GM21360 (cell line): ENCODE results near the gene GDPD2.
"Not testable (repeated sequence)": the region's sequence is repeated elsewhere in the genome, so short reads cannot be mapped to it uniquely, and the experiment has no call there.

Experiments used
- ATAC-seq: cut with Tn5 transposase; IDR thresholded peaks from one replicate; pipeline ENCODE4 v1.9.1; 2021; ENCODE audit warnings: mild to moderate bottlenecking, moderate library complexity; ENCODE audit not compliant: unreplicated experiment

Gene GDPD2

DNA sequence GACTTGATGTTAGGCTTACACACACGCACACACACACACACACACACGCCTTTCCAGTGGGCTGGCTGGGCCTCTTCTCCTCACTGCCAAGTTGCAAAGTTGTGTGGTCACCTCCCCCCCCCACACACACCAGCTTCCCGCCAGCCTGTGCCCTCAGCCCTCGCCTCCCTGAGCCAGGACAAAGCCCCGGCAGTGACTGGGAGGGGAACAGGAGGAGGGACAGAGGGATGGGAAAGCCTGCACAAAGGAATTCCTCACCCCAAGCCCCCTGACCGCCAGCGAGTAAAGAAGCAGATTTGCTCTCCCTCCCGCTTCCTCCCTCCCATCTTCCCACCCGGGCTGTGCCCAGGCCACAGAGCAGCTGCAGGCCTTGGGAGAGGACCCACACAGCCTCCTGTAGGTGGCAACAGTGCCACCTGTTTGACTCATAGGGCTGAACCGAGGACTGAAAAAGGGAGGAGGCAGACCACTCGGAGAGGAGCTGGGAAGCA, at the start of gene GDPD2:
TSS of gene GDPD2 (plus strand) at position 464 of the 491 bp plus-strand sequence. CDS start 1,671 bp downstream, outside the sequence.
- ATAC-seq = no peak

GRCh38 chrX:70386235-70386634, 36.9 kb upstream of the GDPD2 start:
- ATAC-seq = no peak

DNA sequence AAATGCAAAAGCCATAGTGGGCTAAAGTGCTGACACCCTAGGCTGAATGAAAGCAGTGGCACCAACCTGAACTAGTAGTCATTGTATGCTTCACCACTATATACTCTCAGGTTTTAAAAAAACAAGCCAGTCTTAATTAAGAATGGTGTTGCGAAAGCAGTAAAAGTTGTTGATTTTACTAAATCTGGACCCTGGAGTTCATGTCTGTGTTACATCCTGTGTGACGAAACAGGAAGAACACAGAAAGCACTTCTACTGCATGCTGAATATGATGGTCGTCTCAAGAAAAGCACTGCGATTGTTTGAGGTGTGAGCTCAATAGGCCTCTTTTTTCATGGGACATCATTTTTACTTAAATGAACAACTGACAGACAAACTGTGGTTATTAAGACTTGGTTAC, 24.2 kb upstream of the GDPD2 start:
- no peak for ATAC-seq

GRCh38 chrX:70400181-70400580, 22.9 kb upstream of the GDPD2 start:
- not testable (repeated sequence) for ATAC-seq

DNA sequence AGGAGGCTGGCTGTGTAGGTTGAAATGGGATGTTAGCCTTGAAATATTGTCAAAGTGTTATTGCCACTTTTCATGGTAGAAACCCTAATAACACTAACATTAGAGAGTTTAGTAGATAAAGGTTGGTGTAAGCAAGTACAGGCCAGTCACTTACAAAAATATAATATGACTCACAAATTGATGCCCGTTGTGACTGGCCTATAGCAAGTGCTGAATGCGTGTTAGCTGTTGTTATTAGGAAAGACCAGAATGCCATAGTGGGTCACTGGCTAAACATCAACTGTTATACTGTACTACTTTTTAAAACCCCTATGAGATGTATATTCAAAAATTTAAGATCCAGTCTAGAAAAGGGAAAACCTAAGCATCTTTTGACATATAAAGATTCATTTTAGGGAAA, 20.4 kb upstream of the GDPD2 start:
- ATAC-seq = no peak

- ATAC-seq = no peak
Measured at GRCh38 chrX:70405003-70405402, 18.1 kb upstream of the GDPD2 start.

- ATAC-seq = no peak
Measured at GRCh38 chrX:70410921-70411320, 12.2 kb upstream of the GDPD2 start.

GRCh38 chrX:70411475-70411874, 11.6 kb upstream of the GDPD2 start:
- no peak for ATAC-seq

GRCh38 chrX:70421618-70422017, 1.5 kb upstream of the GDPD2 start:
- no peak for ATAC-seq

GRCh38 chrX:70423936-70424675, 992 bp downstream of the GDPD2 start:
- no peak for ATAC-seq

GRCh38 chrX:70424801-70425200, 1.7 kb downstream of the GDPD2 start:
- ATAC-seq = no peak

DNA sequence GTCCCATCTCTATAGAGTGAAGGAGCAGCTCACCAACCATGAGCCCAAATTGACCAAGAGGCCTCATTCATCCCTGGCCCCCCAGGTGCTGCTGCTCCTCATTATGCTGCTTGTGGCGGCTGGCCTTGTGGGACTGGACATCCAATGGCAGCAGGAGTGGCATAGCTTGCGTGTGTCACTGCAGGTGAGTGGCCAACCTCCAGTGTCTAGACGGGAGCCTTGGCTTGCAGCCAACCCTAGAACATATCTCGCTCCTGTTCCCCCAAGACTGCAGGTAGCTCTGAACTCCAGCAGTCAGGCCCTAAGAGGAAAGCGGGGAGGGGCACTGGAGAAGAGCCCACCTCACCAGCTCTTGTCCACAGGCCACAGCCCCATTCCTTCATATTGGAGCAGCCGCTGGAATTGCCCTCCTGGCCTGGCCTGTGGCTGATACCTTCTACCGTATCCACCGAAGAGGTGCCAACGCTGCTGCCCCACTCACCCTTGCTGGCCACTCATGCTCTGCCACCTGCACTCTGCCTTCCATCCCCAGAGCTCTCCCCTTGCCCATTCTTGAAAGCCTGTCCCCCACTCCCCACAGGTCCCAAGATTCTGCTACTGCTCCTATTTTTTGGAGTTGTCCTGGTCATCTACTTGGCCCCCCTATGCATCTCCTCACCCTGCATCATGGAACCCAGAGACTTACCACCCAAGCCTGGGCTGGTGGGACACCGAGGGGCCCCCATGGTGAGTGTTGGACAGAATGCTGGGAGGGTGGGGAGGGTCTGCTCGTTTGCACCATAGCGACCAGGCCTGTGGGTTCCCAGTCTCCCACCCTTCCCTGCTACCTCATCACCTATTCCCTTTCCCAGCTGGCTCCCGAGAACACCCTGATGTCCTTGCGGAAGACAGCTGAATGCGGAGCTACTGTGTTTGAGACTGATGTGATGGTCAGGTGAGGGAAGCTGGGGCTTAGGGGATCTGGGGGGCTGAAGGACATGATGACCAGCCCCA, 3.5 kb downstream of the GDPD2 start:
- no peak for ATAC-seq

GRCh38 chrX:70427365-70427764, 4.3 kb downstream of the GDPD2 start:
- ATAC-seq = no peak

- no peak for ATAC-seq
Measured at GRCh38 chrX:70429759-70430158, 6.6 kb downstream of the GDPD2 start.

- ATAC-seq = no peak
Measured at GRCh38 chrX:70432936-70433847, 10.1 kb downstream of the GDPD2 start.

DNA sequence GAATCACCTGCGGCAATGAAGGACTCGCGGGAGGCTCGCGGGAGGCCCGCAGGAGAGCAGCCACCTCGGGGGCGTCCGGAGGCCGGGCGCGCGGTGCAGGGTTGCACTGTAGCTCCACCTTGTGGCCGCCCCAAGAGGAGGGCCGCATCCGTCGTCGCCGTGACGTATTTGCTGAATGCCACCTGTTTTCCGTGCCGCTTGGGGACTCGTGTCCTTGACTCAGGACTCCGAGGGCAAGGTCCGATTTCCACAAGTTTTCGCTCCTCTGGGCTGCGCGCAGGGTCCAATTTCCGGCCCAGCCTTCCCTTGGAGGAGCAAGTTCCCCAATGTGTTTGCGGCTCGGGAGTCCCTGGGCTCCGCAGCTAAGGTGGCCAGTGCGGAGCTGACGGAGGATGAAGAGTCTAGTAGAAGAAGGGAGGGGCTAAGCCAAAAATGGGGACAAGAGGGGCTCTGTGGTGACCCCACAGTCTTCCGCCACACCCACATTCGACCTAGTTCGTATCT, 10.8 kb downstream of the GDPD2 start:
- peak; percentile 58 for ATAC-seq

GRCh38 chrX:70434352-70434866, 11.3 kb downstream of the GDPD2 start:
- ATAC-seq = peak; percentile 55

DNA sequence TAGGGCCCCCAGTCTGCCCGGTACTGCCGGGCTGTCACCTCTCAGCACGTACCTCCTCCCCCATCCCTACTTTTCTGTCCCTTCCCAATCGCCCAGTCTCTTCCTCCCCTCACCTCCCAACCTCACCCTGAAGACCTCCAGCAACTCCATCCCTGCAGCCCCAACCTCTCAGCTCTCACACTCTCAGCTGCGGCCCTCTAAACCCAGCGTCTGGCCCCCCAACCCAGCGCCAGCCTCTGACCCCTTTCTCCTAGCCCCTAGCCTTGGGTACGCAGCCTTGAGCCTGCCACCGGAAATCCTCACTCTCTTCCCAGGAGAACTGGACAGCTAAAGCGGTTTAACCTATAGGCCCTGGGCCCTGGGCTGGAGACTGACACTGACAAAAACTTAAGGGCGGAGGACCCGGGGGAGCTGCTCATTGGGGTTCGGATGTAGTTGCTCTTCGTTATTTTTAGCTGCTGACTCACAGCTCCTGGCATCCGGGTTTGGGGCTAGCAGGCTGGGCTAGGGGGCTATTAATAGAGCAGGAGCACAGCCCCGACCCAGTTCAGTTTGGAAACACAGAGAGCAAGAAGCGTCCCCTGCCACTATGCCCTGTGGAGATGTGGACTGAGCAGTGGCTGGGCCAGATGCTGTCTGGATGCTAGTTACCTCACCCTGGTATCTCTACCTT, 11.9 kb downstream of the GDPD2 start:
- peak; percentile 5 for ATAC-seq

DNA sequence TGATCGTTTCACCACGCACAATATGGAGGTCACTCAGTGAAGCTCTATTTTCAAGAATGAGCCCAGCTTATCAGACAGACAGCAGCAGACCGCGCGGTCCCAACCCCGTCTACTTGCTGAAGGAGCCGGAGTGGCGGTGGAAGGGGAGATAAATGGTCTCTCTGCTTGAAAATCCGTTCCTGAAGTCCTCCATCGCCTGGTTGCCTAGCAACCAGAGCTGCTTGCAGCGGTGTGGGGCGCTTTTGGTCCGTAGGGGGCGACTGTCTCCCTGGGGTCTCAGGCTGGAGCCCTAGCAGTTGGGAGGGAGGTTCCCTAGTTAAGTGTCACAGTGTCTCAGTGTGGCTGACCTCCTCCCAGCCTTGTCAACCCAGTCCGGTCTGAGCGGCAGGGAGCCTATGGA, 13.2 kb downstream of the GDPD2 start:
- ATAC-seq = no peak

- ATAC-seq = no peak
Measured at GRCh38 chrX:70437011-70437410, 13.9 kb downstream of the GDPD2 start.
